Activated CD8-positive, alpha-beta T cell treated with anti-CD3 and anti-CD28 coated beads for 36 hours (primary cell): ENCODE measurements around the gene NBPF26. TPM values are rescaled to one million over a fixed set of nuclear protein-coding genes. Genes with fewer than 3 reads are reported as not detected.
"Not testable (repeated sequence)": the region's sequence is repeated elsewhere in the genome, so short reads cannot be mapped to it uniquely, and the experiment has no call there.

Experiments
- ATAC-seq: fragments of 200-7000 bp; cut with Tn5 transposase; one replicate; pipeline ENCODE4 v1.10.0; 2021; ENCODE audit warnings: mild to moderate bottlenecking, moderate library complexity
- CTCF ChIA-PET: fragments of 350-600 bp; sonication (Branson Sonifier 250); formaldehyde crosslinking; loops from one replicate; lab custom pipeline; 2021; ENCODE audit warnings: antibody characterized with exemption; lab: Charles Lee
- POLR2A ChIA-PET: fragments of 350-600 bp; sonication (Branson Sonifier 250); formaldehyde crosslinking; loops from one replicate; lab custom pipeline; 2021; ENCODE audit warnings: antibody characterized with exemption; lab: Charles Lee
- DNase-seq: peaks from one replicate; pipeline ENCODE4 v3.0.0-alpha.2; 2020
- H3K27ac Mint-ChIP-seq: one replicate; pipeline ENCODE4 v1.8.0; 2021; ENCODE audit warnings: mild to moderate bottlenecking, mixed read lengths
- H3K27me3 Mint-ChIP-seq: one replicate; pipeline ENCODE4 v1.8.0; 2021; ENCODE audit warnings: mixed read lengths
- H3K36me3 Mint-ChIP-seq: one replicate; pipeline ENCODE4 v1.8.0; 2021; ENCODE audit warnings: low read depth, mixed read lengths
- H3K4me1 Mint-ChIP-seq: one replicate; pipeline ENCODE4 v1.8.0; 2021; ENCODE audit warnings: low read depth, mixed read lengths
- H3K4me3 Mint-ChIP-seq: one replicate; pipeline ENCODE4 v1.8.0; 2021; ENCODE audit warnings: mild to moderate bottlenecking, moderate library complexity, mixed read lengths
- H3K9me3 Mint-ChIP-seq: one replicate; pipeline ENCODE4 v1.8.0; 2021; ENCODE audit warnings: mixed read lengths
- intact Hi-C: fragments of 100-400 bp; cut with micrococcal nuclease; formaldehyde crosslinking; loops from one replicate; pipeline ENCODE4 v1.10.0; 2022
- total RNA-seq, 2 experiments: library from RNA; stranded (reverse); gene quantifications; one replicate each; pipeline ENCODE4 v1.2.3, GENCODE V29; 2021

The NBPF26 gene
- total RNA-seq = 10 to 100 TPM; 18.7 to 20.7 TPM

GRCh38 chr1:120723715-120724402, at the start of gene NBPF26:
NBPF26 (plus strand) TSS chr1:120723945.
- H3K4me3 Mint-ChIP-seq = peak within 1 kb of the TSS; percentile 68
- CTCF ChIA-PET, H3K27ac Mint-ChIP-seq: not testable (repeated sequence)

GRCh38 chr1:120680106-120680819, 43.5 kb upstream of the NBPF26 start:
- POLR2A ChIA-PET, ATAC-seq, H3K27ac Mint-ChIP-seq, H3K9me3 Mint-ChIP-seq, H3K36me3 Mint-ChIP-seq, intact Hi-C loops, H3K4me3 Mint-ChIP-seq, CTCF ChIA-PET, H3K27me3 Mint-ChIP-seq, DNase-seq, H3K4me1 Mint-ChIP-seq: not testable (repeated sequence)

More at GRCh38 chr1:120723715-120724402, at the start of gene NBPF26:
- H3K4me1 Mint-ChIP-seq, POLR2A ChIA-PET, H3K36me3 Mint-ChIP-seq, intact Hi-C loops, H3K27me3 Mint-ChIP-seq, H3K9me3 Mint-ChIP-seq: not testable (repeated sequence)
- DNase-seq (peak; percentile 85), ATAC-seq (peak; percentile 92)

DNA sequence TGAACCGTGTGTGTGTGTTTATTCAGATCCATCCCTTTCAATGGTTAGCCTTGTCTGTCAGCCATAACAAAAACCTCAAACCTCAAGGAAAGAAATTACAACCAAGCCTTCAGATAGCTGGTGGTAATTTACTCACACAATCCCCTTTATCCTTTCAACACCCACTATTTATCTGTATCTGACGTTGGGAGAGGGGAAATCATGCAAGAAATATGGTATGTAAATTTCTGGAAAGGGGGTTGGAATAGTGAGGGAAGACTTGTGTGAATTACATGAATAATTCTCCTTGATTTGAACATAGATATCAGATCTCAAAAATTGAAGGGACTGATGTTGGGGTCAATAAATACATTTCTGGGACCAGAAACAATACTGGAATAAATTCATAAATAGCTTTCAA, 42.8 kb upstream of the NBPF26 start:
- POLR2A ChIA-PET, DNase-seq, H3K27me3 Mint-ChIP-seq, ATAC-seq, H3K4me1 Mint-ChIP-seq, intact Hi-C loops, CTCF ChIA-PET, H3K9me3 Mint-ChIP-seq, H3K27ac Mint-ChIP-seq, H3K4me3 Mint-ChIP-seq, H3K36me3 Mint-ChIP-seq: not testable (repeated sequence)

DNA sequence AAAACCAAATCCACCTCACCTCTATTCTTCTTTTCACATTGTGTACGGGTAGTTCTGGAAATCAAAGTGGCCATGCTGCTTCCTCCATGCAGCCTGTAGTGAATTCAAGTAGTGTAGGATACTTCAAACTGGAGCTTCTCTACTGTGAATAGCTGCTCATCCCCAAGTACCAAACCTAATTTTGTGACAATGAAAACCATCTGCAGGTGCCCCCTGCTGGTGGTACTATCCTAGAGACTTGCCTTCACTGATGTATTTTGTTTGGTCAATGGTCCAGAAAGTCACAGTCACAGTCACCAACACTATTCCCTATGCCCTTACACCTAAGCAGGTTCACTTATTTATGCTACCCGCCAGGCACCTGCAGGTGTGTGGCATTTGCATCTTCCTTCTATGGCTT, 39.3 kb upstream of the NBPF26 start:
- CTCF ChIA-PET, POLR2A ChIA-PET, H3K27ac Mint-ChIP-seq, H3K9me3 Mint-ChIP-seq, DNase-seq, H3K27me3 Mint-ChIP-seq, H3K36me3 Mint-ChIP-seq, H3K4me3 Mint-ChIP-seq, H3K4me1 Mint-ChIP-seq, intact Hi-C loops: not testable (repeated sequence)
- peak; percentile 74 for ATAC-seq

- H3K4me3 Mint-ChIP-seq, POLR2A ChIA-PET, DNase-seq, ATAC-seq, H3K9me3 Mint-ChIP-seq, H3K27ac Mint-ChIP-seq, intact Hi-C loops, CTCF ChIA-PET, H3K4me1 Mint-ChIP-seq, H3K36me3 Mint-ChIP-seq, H3K27me3 Mint-ChIP-seq: not testable (repeated sequence)
These were observed 38.1 kb upstream of the NBPF26 start for GRCh38 chr1:120685622-120686021.

DNA sequence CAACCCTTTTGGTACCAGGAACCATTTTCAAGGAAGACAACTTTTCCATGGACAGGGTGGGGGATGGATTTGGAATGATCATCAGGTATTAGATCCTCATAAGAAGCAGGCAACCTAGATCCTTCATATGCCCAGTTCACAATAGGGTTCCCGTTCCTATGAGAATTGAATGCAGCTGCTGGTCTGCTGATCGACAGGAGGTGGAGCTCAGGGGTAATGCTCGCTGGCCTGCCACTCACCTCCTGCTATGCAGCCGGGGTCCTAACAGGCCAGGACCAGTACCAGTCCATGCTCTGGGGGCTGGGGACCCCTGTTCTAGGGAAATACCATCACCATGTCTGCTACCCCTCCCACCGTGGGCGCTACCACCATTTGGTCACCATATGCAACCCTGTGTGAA, 36.5 kb upstream of the NBPF26 start:
- H3K27me3 Mint-ChIP-seq, ATAC-seq, intact Hi-C loops, H3K27ac Mint-ChIP-seq, H3K4me1 Mint-ChIP-seq, CTCF ChIA-PET, POLR2A ChIA-PET, H3K9me3 Mint-ChIP-seq, DNase-seq, H3K36me3 Mint-ChIP-seq, H3K4me3 Mint-ChIP-seq: not testable (repeated sequence)

GRCh38 chr1:120700807-120701562, 22.8 kb upstream of the NBPF26 start:
- CTCF ChIA-PET, H3K9me3 Mint-ChIP-seq, H3K27me3 Mint-ChIP-seq, DNase-seq, H3K4me3 Mint-ChIP-seq, POLR2A ChIA-PET, H3K27ac Mint-ChIP-seq, H3K36me3 Mint-ChIP-seq, H3K4me1 Mint-ChIP-seq, intact Hi-C loops, ATAC-seq: not testable (repeated sequence)

- peak; percentile 40 for ATAC-seq
These were observed 409 bp upstream of the NBPF26 start for GRCh38 chr1:120723358-120723714.

DNA sequence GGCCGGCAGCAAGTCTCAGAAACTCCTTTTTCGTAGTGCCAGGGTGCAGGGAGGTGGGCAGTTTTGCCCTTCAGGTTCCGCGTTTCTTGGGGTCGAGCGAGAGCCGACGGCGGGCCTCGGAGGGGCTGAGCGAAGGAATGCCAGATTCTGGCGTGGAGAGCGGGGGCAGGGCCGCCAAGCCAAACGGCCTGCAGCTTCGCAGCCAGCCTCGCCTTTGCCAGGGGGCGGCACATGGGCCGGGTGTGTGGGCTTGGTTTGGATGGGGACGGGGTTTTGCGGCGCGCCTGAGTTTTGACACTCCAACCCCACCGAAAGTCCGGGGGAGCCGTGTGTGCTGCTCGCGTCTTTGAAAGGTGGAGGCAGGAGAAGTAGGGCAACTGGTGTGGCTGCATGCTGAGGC, 762 bp downstream of the NBPF26 start:
- H3K27me3 Mint-ChIP-seq, H3K27ac Mint-ChIP-seq, ATAC-seq, H3K4me1 Mint-ChIP-seq, POLR2A ChIA-PET, CTCF ChIA-PET, H3K36me3 Mint-ChIP-seq, intact Hi-C loops, H3K9me3 Mint-ChIP-seq: not testable (repeated sequence)
- DNase-seq = peak; percentile 30
- peak overlapping the region; percentile 68 for H3K4me3 Mint-ChIP-seq

More at GRCh38 chr1:120723358-120723714, 409 bp upstream of the NBPF26 start:
- H3K4me1 Mint-ChIP-seq, H3K9me3 Mint-ChIP-seq, H3K4me3 Mint-ChIP-seq, CTCF ChIA-PET, H3K27ac Mint-ChIP-seq, H3K27me3 Mint-ChIP-seq, DNase-seq, intact Hi-C loops, H3K36me3 Mint-ChIP-seq, POLR2A ChIA-PET: not testable (repeated sequence)

DNA sequence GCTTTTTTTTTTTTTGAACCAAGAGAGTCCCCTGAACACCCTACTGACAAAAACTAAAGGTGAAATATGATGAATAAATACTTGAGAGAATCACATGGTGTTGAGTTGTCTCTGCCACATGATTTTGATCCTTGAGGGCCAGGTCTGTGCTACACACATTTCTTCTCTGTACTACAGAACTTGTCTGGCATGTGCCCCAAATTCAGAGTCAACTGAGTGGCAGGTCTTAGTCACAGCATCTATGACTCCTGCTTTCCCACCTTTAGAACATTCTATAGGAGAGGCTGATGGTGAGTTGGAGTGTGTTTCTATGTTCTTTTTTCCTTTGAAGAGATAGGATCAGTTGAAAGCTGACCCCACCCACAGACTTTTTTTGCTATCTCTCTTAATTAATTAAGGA, 5.1 kb downstream of the NBPF26 start:
- DNase-seq = peak; percentile 40
- POLR2A ChIA-PET, CTCF ChIA-PET, H3K9me3 Mint-ChIP-seq, H3K4me1 Mint-ChIP-seq, H3K27me3 Mint-ChIP-seq, H3K27ac Mint-ChIP-seq, H3K36me3 Mint-ChIP-seq, H3K4me3 Mint-ChIP-seq, ATAC-seq, intact Hi-C loops: not testable (repeated sequence)

DNA sequence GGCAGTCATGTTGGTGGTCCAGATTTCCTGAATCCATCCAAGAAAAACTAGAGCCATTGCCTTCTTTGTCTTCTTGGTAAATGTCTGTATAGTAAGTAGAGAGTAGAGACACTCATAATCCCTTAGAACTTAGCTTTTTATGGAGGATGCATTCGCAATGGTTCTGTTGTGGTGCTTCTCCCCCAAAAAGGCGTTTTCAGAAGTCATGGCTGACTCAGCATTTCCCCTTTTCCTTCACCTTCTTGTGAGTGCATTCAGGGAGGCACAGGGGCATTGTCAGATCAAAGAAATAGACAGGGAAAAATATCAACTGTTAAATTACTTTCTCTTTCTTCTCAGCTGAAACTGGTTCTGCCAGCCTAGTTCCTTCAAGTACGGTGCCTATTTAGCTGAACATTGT, 45.3 kb downstream of the NBPF26 start:
- H3K27me3 Mint-ChIP-seq, intact Hi-C loops, CTCF ChIA-PET, H3K4me3 Mint-ChIP-seq, H3K4me1 Mint-ChIP-seq, POLR2A ChIA-PET, H3K36me3 Mint-ChIP-seq, H3K9me3 Mint-ChIP-seq, ATAC-seq, H3K27ac Mint-ChIP-seq: not testable (repeated sequence)
- peak; percentile 2 for DNase-seq

- H3K9me3 Mint-ChIP-seq, H3K4me3 Mint-ChIP-seq, H3K4me1 Mint-ChIP-seq, H3K27me3 Mint-ChIP-seq, H3K36me3 Mint-ChIP-seq, POLR2A ChIA-PET, CTCF ChIA-PET, H3K27ac Mint-ChIP-seq, ATAC-seq, intact Hi-C loops: not testable (repeated sequence)
- peak; percentile 44 for DNase-seq
These were observed 81.7 kb downstream of the NBPF26 start for GRCh38 chr1:120805452-120805851.
